GM19452 (cell line): ENCODE results near the gene CPM.

Experiments used
- ATAC-seq: cut with Tn5 transposase; IDR thresholded peaks from one replicate; pipeline ENCODE4 v1.9.1; 2021; ENCODE audit not compliant: unreplicated experiment

Gene CPM

GRCh38 chr12:68957273-68957672 lies 24.3 kb upstream of the CPM start:
- ATAC-seq = no peak

GRCh38 chr12:68956466-68956865 lies 23.5 kb upstream of the CPM start:
- ATAC-seq = no peak

- no peak for ATAC-seq
Observed at GRCh38 chr12:68954811-68955210, 21.8 kb upstream of the CPM start.

GRCh38 chr12:68953536-68953935 lies 20.6 kb upstream of the CPM start:
- ATAC-seq = no peak

GRCh38 chr12:68951652-68952051 lies 18.7 kb upstream of the CPM start:
- no peak for ATAC-seq

- no peak for ATAC-seq
Observed at GRCh38 chr12:68950511-68950910, 17.5 kb upstream of the CPM start.

GRCh38 chr12:68945255-68945654 lies 12.3 kb upstream of the CPM start:
- ATAC-seq = no peak

- no peak for ATAC-seq
Observed at GRCh38 chr12:68944296-68945076, 11.5 kb upstream of the CPM start.

- ATAC-seq = no peak
Observed at GRCh38 chr12:68943848-68944247, 10.9 kb upstream of the CPM start.

- ATAC-seq = no peak
Observed at GRCh38 chr12:68940731-68941130, 7.8 kb upstream of the CPM start.

GRCh38 chr12:68939505-68939904 lies 6.5 kb upstream of the CPM start:
- no peak for ATAC-seq

GRCh38 chr12:68934392-68934791 lies 1.4 kb upstream of the CPM start:
- ATAC-seq = no peak

- ATAC-seq = peak; percentile 42
Observed at GRCh38 chr12:68932128-68932960, 627 bp downstream of the CPM start.

GRCh38 chr12:68930178-68930577 lies 2.8 kb downstream of the CPM start:
- ATAC-seq = no peak

- ATAC-seq = no peak
Observed at GRCh38 chr12:68924546-68924945, 8.4 kb downstream of the CPM start.

- ATAC-seq = no peak
Observed at GRCh38 chr12:68919581-68920239, 13.3 kb downstream of the CPM start.

- ATAC-seq = no peak
Observed at GRCh38 chr12:68918960-68919359, 14.0 kb downstream of the CPM start.

GRCh38 chr12:68915055-68915454 lies 17.9 kb downstream of the CPM start:
- ATAC-seq = no peak

- ATAC-seq = no peak
Observed at GRCh38 chr12:68913682-68914081, 19.3 kb downstream of the CPM start.

GRCh38 chr12:68912916-68913315 lies 20.1 kb downstream of the CPM start:
- no peak for ATAC-seq

- no peak for ATAC-seq
Observed at GRCh38 chr12:68911197-68911718, 21.7 kb downstream of the CPM start.

GRCh38 chr12:68910128-68910527 lies 22.8 kb downstream of the CPM start:
- no peak for ATAC-seq
